HG02852 (cell line): Measurements from ENCODE around the gene SLC7A4.
"Not testable (repeated sequence)": the region's sequence is repeated elsewhere in the genome, so short reads cannot be mapped to it uniquely, and the experiment has no call there.

Source experiments
- ATAC-seq: cut with Tn5 transposase; IDR thresholded peaks from one replicate; pipeline ENCODE4 v1.9.1; 2021; ENCODE audit warnings: mild to moderate bottlenecking, moderate library complexity; ENCODE audit not compliant: unreplicated experiment

The SLC7A4 gene

GRCh38 chr22:21043860-21044535 lies 11.6 kb upstream of the SLC7A4 start:
- no peak for ATAC-seq

GRCh38 chr22:21042978-21043859 lies 10.9 kb upstream of the SLC7A4 start:
- no peak for ATAC-seq

- no peak for ATAC-seq
Observed at GRCh38 chr22:21041937-21042336, 9.6 kb upstream of the SLC7A4 start.

GRCh38 chr22:21039158-21039557 lies 6.8 kb upstream of the SLC7A4 start:
- not testable (repeated sequence) for ATAC-seq

GRCh38 chr22:21038405-21038804 lies 6.0 kb upstream of the SLC7A4 start:
- no peak for ATAC-seq

- ATAC-seq: no peak
Observed at GRCh38 chr22:21034989-21035388, 2.6 kb upstream of the SLC7A4 start.

- no peak for ATAC-seq
Observed at GRCh38 chr22:21033895-21034294, 1.5 kb upstream of the SLC7A4 start.

GRCh38 chr22:21032868-21033688 lies 717 bp upstream of the SLC7A4 start:
- no peak for ATAC-seq

- ATAC-seq: no peak
Observed at GRCh38 chr22:21031545-21032036, 770 bp downstream of the SLC7A4 start.

- ATAC-seq: no peak
Observed at GRCh38 chr22:21030621-21031544, 1.5 kb downstream of the SLC7A4 start.

GRCh38 chr22:21030032-21030431 lies 2.3 kb downstream of the SLC7A4 start:
- no peak for ATAC-seq

GRCh38 chr22:21029486-21030025 lies 2.8 kb downstream of the SLC7A4 start:
- no peak for ATAC-seq

- ATAC-seq: no peak
Observed at GRCh38 chr22:21028277-21029251, 3.8 kb downstream of the SLC7A4 start.

- ATAC-seq: no peak
Observed at GRCh38 chr22:21026783-21027692, 5.3 kb downstream of the SLC7A4 start.

GRCh38 chr22:21025763-21026755 lies 6.3 kb downstream of the SLC7A4 start:
- ATAC-seq: no peak

- ATAC-seq: no peak
Observed at GRCh38 chr22:21025266-21025665, 7.1 kb downstream of the SLC7A4 start.
